Epithelial cell of prostate (primary cell): ENCODE data around the gene TRABD2A.
"Not testable (repeated sequence)": the region's sequence is repeated elsewhere in the genome, so short reads cannot be mapped to it uniquely, and the experiment has no call there.

ENCODE experiments used
- DNase-seq: peaks from one replicate; pipeline ENCODE4 v3.0.0-alpha.2; 2011; ENCODE audit warnings: low read depth, low spot score
- H3K27ac ChIP-seq: fragments of 450-650 bp; 2 replicates; pipeline ENCODE4 v1.5.1; 2017; ENCODE audit warnings: mild to moderate bottlenecking

TRABD2A gene

DNA sequence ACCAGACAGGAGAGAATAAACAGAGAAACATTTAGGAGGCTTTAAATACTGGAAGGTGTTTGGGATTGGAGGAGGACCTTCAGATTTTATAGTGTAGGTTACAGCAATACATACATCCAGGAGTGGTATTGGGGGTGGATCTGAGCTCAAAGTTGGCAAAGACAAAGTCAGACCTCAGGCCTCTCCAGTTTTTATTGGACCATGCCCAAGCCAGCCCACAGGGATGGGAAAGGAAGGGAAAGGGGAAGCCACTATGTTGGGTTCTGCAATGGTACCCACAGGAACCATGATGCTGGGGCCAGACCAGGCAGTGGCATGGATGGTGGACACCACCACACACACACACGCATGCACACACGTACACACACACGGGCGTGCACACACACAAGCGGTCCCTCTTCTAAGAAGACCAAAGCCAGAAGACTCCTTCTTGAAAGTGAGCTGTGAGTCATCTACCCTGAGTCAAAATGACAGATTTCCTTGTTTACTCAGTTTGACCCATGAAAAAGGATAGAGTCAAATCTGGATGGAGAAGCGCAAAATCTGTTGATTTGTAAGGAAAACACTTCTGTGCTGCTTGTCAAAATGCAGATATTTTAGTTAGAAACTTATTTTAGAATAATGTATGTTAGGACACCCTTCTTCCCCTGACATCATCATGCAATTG lies 87.9 kb downstream of the TRABD2A start:
- no peak for DNase-seq
- H3K27ac ChIP-seq: no peak overlapping the region

DNA sequence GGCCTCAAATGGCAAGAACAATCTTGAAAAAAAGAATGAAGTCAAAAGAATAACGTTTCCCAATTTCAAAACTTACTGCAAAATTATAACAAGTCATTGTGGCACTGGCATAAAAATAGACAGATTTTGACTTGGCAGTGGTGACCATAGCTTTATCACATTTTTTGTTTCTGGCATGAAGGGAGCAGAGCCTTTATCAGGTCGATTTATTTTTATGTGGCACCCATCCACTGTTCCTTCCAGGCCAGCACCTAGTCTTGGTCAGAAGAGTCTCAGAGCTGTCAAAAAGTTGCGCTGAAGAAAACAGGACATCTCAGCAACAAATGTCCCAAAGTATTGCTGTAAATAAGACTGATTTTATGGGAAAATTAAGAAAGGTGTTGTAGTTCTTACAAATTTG lies 92.4 kb downstream of the TRABD2A start:
- H3K27ac ChIP-seq: no peak overlapping the region
- no peak for DNase-seq

GRCh38 chr2:84788027-84788426 lies 92.9 kb downstream of the TRABD2A start:
- H3K27ac ChIP-seq: no peak overlapping the region
- no peak for DNase-seq

DNA sequence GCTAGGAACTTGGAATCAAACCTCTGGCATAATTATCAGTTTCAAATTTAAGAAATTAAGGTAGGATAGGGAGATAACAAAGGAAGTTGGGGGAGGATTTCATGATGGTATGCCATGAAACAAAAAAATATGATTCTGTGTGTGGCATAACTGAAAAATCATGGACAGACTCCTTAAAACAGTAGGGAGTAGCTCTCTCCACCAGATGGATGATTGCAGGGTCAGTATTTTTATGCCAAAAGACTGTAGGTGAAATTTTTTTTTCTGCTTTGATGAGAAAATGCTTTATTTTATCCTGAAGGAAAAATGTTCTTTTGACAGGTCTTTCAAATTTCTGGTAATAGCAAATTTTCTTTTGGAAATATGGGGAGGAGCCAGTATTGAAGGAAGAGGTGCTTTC lies 94.3 kb downstream of the TRABD2A start:
- DNase-seq: no peak
- no peak overlapping the region for H3K27ac ChIP-seq

DNA sequence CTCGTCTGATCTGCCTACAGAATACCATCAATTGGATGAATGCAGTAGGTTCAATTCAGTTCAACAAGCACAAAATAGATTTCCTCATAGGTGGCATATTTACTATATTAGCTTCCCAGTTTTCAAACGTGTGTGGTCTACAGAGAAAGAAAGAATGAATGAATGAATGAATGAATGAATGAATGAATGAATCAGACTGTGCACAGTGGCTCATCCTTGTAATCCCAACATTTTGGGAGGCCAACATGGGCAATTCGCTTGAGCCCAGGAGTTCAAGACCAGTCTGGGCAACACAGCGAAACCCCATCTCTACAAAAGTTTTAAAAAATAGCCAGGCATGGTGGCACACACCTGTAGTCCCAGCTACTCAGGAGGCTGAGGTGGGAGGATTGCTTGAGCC lies 94.9 kb downstream of the TRABD2A start:
- no peak overlapping the region for H3K27ac ChIP-seq
- no peak for DNase-seq

GRCh38 chr2:84782717-84783442 lies 98.0 kb downstream of the TRABD2A start:
- no peak for DNase-seq
- H3K27ac ChIP-seq: no peak overlapping the region

DNA sequence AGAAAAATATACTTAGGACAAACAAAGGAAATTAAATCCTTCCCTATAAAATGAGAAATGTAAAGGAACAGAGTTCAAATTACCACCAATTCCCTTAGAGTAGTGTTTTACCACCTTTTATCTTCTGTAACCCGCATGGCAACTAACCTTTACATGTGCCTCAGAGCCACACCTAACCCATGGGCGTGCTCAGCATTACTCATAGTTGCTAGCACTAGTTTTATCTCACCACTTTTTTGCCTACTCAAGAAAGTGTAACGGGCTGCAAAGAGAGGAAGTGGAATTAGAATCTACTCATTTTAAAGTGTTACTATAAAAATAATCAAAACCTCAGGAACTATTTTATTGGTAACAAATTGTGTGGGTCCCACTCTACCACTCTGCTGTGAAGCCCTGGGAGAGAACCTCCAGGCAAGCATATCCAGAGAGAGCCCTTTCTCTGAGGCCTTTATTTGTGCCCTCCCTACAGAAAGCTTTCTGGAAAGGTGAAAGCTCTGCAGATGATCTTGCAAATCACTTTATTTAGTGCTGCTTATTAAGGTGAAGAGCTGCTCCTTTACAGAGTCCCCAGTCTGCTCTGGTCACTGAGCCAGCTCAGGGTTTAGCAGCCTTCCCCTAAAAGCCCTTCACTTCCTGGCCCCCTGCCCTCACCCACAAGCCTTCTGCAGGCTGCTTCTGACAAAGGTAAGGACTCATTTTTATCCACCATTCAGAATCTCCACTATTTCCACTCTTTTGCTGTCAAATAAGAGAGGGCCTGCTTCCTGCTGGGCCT lies 98.8 kb downstream of the TRABD2A start:
- DNase-seq: peak; percentile 40
- H3K27ac ChIP-seq: no peak overlapping the region

DNA sequence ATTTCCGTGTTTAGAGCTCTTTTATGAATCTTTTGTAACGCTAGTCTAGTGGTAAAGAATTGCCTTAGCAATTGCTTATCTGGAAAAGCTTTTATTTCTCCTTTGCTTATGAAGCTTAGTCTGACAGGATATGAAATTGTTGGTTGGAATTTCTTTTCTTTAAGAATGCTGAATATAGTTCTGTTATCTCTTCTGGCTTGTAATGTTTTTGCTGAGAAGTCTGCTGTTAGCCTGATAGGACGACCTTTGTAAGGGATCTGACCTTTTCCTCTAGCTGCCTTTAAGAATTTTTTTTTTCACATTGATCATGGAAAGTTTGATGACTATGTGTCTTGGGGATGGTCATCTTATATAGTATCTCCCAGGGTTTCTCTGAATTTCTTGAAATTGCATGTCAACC lies 101.1 kb downstream of the TRABD2A start:
- DNase-seq: no peak

DNA sequence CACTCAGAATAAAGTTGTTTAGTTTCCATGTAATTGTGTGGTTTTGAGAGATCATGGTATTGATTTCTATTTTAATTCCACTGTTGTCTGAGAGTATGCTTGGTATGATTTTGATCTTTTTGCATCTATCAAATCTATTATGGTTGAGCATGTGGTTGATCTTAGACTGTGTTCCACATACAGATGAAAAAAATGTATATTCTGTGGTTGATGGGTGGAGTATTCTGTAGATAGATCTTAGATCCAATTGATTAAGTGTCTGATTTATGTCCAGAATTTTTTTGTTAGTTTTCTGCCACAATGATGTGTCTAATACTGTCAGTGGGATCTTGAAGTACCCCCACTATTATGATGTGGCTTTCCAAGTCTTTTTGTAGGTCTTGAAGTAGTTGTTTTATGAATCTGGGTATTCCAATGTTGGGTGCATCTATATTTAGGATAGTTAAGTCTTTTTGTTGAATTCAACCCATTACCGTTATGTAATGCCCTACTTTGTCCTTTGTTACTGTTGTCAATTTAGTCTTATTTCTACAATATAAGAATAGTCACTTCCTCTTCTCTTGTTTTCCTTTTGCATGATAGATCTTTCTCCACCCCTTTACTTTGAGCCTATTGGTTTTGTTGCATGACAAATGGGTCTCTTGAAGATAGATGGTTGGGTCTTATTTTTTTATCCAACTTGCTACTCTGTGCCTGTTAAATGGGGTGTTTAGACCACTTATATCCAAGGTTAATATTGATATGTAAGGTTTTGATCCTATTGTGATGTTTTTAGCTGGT lies 101.8 kb downstream of the TRABD2A start:
- DNase-seq: no peak

More for the DNA sequence above, 101.1 kb downstream of the TRABD2A start:
- H3K27ac ChIP-seq: no peak overlapping the region

DNA sequence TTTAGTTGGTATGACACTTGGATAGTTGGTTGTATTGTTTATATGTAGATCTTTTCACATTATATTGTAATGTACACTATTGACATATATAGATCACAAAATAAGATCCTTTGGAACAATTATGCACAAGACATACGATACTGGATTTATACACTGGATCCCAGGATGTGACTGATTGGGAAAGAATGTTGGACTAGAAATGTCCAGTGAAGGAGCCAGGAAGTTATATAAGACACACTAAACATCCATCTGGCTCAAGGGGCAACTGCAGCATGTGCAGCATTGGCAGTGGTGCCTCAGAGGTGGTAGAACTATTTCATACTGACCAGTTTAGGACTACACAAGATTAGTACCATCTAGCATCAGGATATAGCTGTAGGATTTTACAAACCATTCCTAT lies 104.9 kb downstream of the TRABD2A start:
- no peak overlapping the region for H3K27ac ChIP-seq
- no peak for DNase-seq

More for the DNA sequence above, 101.8 kb downstream of the TRABD2A start:
- no peak overlapping the region for H3K27ac ChIP-seq

- not testable (repeated sequence) for DNase-seq, H3K27ac ChIP-seq
Measured at GRCh38 chr2:84773562-84773961, 107.3 kb downstream of the TRABD2A start.
